K562 (cell line): ENCODE data around the gene TNFSF13. TPM values are rescaled to one million over a fixed set of nuclear protein-coding genes. Genes with fewer than 3 reads are reported as not detected.

ENCODE experiments used
- ATF1 ChIP-seq, 2 experiments: fragments of 450-650 bp in 1 of 2; IDR thresholded peaks; 2 replicates each; pipeline ENCODE4 v1.6.1; 2016; ENCODE audit warnings: missing compliant biosample characterization in 1 of 2, missing genetic modification characterization in 1 of 2
- CHD1 ChIP-seq: fragments of 200-600 bp; sonication (generic); IDR thresholded peaks from one replicate; pipeline ENCODE4 v1.6.1; 2012; ENCODE audit warnings: mild to moderate bottlenecking, moderate library complexity, low read length, inconsistent platforms
- CXXC5 ChIP-seq: fragments of 250-450 bp; sonication (Bioruptor Pico); IDR thresholded peaks from 2 replicates; pipeline ENCODE4 v1.8.0; 2022; ENCODE audit warnings: inconsistent platforms, mild to moderate bottlenecking, moderate library complexity
- HNRNPK ChIP-seq: fragments of 200-400 bp; formaldehyde crosslinking; IDR thresholded peaks from one replicate; pipeline ENCODE4 v1.6.1; 2018; ENCODE audit warnings: mild to moderate bottlenecking, low read depth, low read length; ENCODE audit not compliant: poor library complexity, severe bottlenecking
- NR1H2 ChIP-seq: sonication (generic); formaldehyde crosslinking; IDR thresholded peaks from 2 replicates; pipeline ENCODE4 v1.4.0; 2020; ENCODE audit warnings: mild to moderate bottlenecking, missing genetic modification reagents
- POLR2G ChIP-seq: fragments of 200-400 bp; formaldehyde crosslinking; IDR thresholded peaks from 2 replicates; pipeline ENCODE4 v1.6.1; 2017; ENCODE audit warnings: low read depth, mild to moderate bottlenecking, antibody characterized with exemption, low read length, moderate library complexity
- RBM22 ChIP-seq: fragments of 200-400 bp; formaldehyde crosslinking; IDR thresholded peaks from 2 replicates; pipeline ENCODE4 v1.6.1; 2018; ENCODE audit warnings: low read length, low read depth; ENCODE audit not compliant: poor library complexity, severe bottlenecking
- RNF2 ChIP-seq: sonication (generic); IDR thresholded peaks from 2 replicates; pipeline ENCODE4 v1.6.1; 2016
- SUPT5H ChIP-seq: fragments of 450-650 bp; IDR thresholded peaks from 2 replicates; pipeline ENCODE4 v1.6.1; 2016
- TAF1 ChIP-seq: IDR thresholded peaks from 2 replicates; pipeline ENCODE4 v1.6.1; 2011; ENCODE audit warnings: mild to moderate bottlenecking, low read length, moderate library complexity; ENCODE audit not compliant: insufficient read depth, control insufficient read depth, severe bottlenecking; ENCODE audit errors: extremely low read depth
- polyA plus RNA-seq, 8 experiments: library from polyadenylated mRNA; depleted of rRNA in 4 of 8; stranded (reverse) in 5 of 8; unstranded in 3 of 8; fragments of >200 nt; fragmentation: Nextera tagmentation in 2 of 8; fragmentation: Illumina TruSeq in 1 of 8; extraction: Ambion mirVana in 2 of 8; extraction: Trizol in 1 of 8; gene quantifications; 2 replicates each; pipeline versions ENCODE4 v1.2.1 to v1.2.3, GENCODE V29; 2011 to 2014; ENCODE audit warnings: inconsistent platforms in 1 of 8, missing spikeins in 1 of 8
- total RNA-seq, 7 experiments: library from RNA; depleted of rRNA in 6 of 7; stranded (reverse); fragments of >200 nt in 6 of 7; fragmentation: Illumina TruSeq in 2 of 7; extraction: Trizol in 2 of 7; gene quantifications; 2 replicates each; pipeline versions ENCODE4 v1.2.1 to v1.2.3, GENCODE V29; 2011 to 2021; ENCODE audit warnings: low replicate concordance in 1 of 7
- TF ChIP-seq, protein P1 (sequence below): fragments of 250-450 bp; sonication (Bioruptor Pico); IDR thresholded peaks from 2 replicates; pipeline ENCODE4 v1.6.1; 2021; ENCODE audit warnings: mild to moderate bottlenecking

TNFSF13 gene
- total and polyA plus RNA-seq, 9 of the 15 experiments (the other 6 are each of a cell fraction or from before 2014, with no cell fraction given), result 0.04 to 0.51 (median 0.19) TPM; not detected in 1

DNA sequence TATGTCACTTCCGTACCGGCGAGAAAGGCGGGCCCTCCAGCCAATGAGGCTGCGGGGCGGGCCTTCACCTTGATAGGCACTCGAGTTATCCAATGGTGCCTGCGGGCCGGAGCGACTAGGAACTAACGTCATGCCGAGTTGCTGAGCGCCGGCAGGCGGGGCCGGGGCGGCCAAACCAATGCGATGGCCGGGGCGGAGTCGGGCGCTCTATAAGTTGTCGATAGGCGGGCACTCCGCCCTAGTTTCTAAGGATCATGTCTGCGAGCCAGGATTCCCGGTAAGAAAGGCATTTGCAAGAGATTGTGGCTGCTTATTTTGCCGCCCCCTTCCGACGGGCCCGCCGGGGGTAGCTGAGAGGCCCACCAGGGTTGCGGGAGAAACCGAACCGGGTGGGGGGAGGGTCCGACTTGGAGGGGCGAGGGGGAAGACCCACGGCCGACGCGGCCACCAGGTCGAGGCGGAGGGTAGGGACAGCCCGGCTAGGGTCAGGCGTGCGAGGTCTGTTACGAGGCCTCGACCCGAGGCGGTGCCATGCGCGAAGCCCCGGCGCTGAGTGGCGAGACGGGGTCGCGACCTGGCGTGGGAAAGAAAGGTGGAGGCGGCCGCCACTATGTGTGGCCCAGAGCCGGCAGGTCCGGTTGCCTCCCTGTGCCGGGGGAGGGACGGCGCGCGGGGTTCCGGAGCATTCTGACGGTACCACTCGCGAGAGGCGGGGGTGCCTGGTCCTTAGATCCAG is 14.2 kb downstream of the TNFSF13 start (continued):
- TF ChIP-seq NR1H2 (CRISPR knock-in tag), result no peak
- peak; percentile 96 for TF ChIP-seq POLR2G
- TF ChIP-seq SUPT5H, result peak; percentile 99
- peak; percentile 99 for TF ChIP-seq RBM22
- TF ChIP-seq HNRNPK, result peak; percentile 9
- TF ChIP-seq TAF1, result peak; percentile 90
- peak; percentile 45; the same call in 1 of the 2 replicates for TF ChIP-seq ATF1 (CRISPR knock-in tag; IDR thresholded peaks at IDR 0.05)
- peak; percentile 98 for TF ChIP-seq ATF1 (tag; IDR thresholded peaks at IDR 0.05)
- TF ChIP-seq, protein P1, sequence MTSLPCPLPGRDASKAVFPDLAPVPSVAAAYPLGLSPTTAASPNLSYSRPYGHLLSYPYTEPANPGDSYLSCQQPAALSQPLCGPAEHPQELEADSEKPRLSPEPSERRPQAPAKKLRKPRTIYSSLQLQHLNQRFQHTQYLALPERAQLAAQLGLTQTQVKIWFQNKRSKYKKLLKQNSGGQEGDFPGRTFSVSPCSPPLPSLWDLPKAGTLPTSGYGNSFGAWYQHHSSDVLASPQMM (CRISPR knock-in tag), result 0 out of 2 replicates have a peak, but pooled peaks have one; percentile 34
- peak; percentile 49 for TF ChIP-seq CXXC5
- no peak for TF ChIP-seq RNF2
- peak; percentile 95 for TF ChIP-seq CHD1
- TF ChIP-seq, all 486 proteins: peak for 120
